Stimulated activated naive B cell treated with anti-CD40 and anti-IgM and Interleukin-4, amounts not matched to agents 10 μg/mL and 1 μg/mL and 100 μg/mL, for 72 hours (primary cell): Measurements from ENCODE around the gene RPS2.
"Not testable (repeated sequence)": the region's sequence is repeated elsewhere in the genome, so short reads cannot be mapped to it uniquely, and the experiment has no call there.

Experiments
- ATAC-seq, 2 donors: fragments of 150-1000 bp; cut with Tn5 transposase; replicated peaks; 2 replicates each; pipeline ENCODE4 v1.10.0; 2021; ENCODE audit warnings: moderate library complexity in 1 of 2
- DNase-seq: peaks from one replicate; pipeline ENCODE4 v3.0.0; 2021
- H3K27ac Mint-ChIP-seq: one replicate; pipeline ENCODE4 v1.8.0; 2022; ENCODE audit warnings: mild to moderate bottlenecking, mixed read lengths
- H3K27me3 Mint-ChIP-seq, 2 donors: one replicate each; pipeline ENCODE4 v1.8.0; 2022; ENCODE audit warnings: mixed read lengths in 2 of 2
- H3K36me3 Mint-ChIP-seq, 2 donors: one replicate each; pipeline ENCODE4 v1.8.0; 2022; ENCODE audit warnings: mixed read lengths in 2 of 2, mild to moderate bottlenecking in 1 of 2
- H3K4me1 Mint-ChIP-seq, 2 donors: one replicate each; pipeline ENCODE4 v1.8.0; 2022; ENCODE audit warnings: mixed read lengths in 2 of 2, mild to moderate bottlenecking in 1 of 2
- H3K4me3 Mint-ChIP-seq, 2 donors: one replicate each; pipeline ENCODE4 v1.8.0; 2022; ENCODE audit warnings: mild to moderate bottlenecking in 2 of 2, mixed read lengths in 2 of 2, moderate library complexity in 1 of 2
- H3K9me3 Mint-ChIP-seq, 2 donors: one replicate each; pipeline ENCODE4 v1.8.0; 2022; ENCODE audit warnings: mixed read lengths in 2 of 2, mild to moderate bottlenecking in 1 of 2

The RPS2 gene

DNA sequence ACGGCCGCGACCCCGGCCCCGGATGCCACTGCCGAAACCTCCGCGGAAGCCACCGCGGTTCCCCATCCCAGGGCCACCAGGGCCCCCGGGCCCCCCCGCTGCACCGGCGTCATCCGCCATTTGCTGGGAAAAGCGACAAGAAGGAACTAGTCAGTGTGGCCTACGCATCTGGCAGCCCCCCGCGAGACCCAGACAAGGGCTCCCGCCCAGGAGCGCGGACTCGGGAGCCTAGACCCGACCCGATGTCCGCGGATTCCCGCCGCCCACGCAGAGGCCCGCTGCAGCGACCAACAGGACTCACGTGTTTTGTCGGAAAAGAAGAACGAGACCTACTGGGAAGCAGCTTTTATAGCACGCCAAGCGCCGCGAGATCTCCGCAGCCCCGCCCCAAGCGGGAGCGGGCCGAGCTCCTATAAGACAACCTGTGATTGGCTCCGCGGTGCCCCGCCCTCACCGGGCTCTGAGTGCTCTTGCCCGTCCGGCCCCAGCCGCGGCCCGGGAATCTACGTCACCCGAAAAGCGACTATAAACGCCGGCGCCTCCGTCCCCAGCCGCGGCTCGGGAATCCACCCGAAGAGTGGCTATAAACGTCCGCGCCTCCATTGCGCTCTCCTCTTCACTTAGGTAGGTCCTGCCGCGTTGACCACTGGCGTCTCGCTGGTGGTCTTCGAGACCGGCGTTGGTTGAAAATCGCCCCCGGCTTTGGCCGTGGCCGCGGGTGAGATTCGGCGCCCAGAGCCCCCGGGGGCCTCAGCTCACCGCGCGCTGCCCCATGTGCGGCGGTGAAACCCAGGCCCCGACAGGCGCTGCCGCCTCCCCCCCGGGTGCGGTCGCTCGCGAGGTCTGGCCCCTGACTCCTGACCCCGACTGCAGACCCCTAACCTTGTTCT, at the start of gene RPS2:
RPS2 (minus strand) TSS at position 321 of the 890 bp plus-strand sequence; CDS start at position 120, 201 bp downstream.
- ATAC-seq, result peak; percentile 86 to 94
- peaks cover 38 to 62% of the 10 kb centered on the region in 2 donors for H3K4me1 Mint-ChIP-seq
- no peaks in the 10 kb centered on the region for H3K27me3 Mint-ChIP-seq

DNA sequence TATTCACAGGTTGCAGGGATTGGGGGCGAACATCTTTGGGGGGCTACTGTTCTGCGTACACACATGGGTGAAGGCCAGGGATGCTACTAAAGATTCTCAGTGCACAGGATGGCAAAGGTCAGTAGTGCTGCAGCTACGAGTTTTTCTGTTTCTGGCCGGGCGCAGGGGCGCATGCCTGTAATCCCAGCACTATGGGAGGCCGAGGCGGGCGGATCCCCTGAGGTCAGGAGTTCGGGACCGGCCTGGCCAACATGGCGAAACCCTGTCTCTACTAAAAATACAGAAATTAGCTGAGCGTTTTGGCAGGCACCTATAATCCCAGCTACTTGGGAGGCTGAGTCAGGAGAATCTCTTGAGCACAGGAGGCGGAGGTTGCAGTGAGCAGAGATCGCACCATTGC, 48.9 kb upstream of the RPS2 start:
- Mint-ChIP-seq H3K9me3 (no peaks in the 10 kb centered on the region), H3K27me3 (peaks cover 5 to 7% of the 10 kb centered on the region in 2 donors), H3K27ac (no peak overlapping the region), H3K4me1 (peaks cover 6 to 11% of the 10 kb centered on the region in 2 donors), H3K36me3 (peaks cover 3 to 8% of the 10 kb centered on the region in 2 donors), H3K4me3 (no peak overlapping the region)
- no peak for ATAC-seq
- no peak for DNase-seq

More for the DNA sequence above, at the start of gene RPS2:
- peak; percentile 98 for DNase-seq
- H3K27ac Mint-ChIP-seq, result peak within 1 kb of the TSS; percentile 99
- peak within 1 kb of the TSS; percentile 96 for H3K4me3 Mint-ChIP-seq
- peaks cover 40 to 62% of the 10 kb centered on the region in 2 donors for H3K36me3 Mint-ChIP-seq
- H3K9me3 Mint-ChIP-seq, result no peaks in the 10 kb centered on the region

DNA sequence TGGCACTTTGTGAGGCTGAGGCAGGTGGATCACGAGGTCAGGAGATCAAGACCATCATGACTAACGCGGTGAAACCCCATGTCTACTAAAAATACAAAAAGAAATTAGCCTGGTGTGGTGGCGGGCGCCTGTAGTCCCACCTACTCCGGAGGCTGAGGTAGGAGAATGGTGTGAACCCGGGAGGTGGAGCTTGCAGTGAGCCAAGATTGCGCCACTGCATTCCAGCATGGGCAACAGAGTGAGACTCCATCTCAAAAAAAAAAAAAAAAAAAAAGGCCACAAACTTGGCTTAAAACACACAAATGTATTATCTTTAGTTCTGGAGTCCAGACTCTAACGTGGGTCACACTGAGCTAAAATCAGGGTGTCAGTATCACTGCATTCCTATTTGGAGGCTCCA, 47.1 kb upstream of the RPS2 start:
- Mint-ChIP-seq H3K36me3 (peaks cover 8 to 24% of the 10 kb centered on the region in 2 donors), H3K4me1 (peaks cover 22 to 29% of the 10 kb centered on the region in 2 donors)
- not testable (repeated sequence) for H3K27ac Mint-ChIP-seq, H3K27me3 Mint-ChIP-seq, ATAC-seq, DNase-seq, H3K9me3 Mint-ChIP-seq, H3K4me3 Mint-ChIP-seq

DNA sequence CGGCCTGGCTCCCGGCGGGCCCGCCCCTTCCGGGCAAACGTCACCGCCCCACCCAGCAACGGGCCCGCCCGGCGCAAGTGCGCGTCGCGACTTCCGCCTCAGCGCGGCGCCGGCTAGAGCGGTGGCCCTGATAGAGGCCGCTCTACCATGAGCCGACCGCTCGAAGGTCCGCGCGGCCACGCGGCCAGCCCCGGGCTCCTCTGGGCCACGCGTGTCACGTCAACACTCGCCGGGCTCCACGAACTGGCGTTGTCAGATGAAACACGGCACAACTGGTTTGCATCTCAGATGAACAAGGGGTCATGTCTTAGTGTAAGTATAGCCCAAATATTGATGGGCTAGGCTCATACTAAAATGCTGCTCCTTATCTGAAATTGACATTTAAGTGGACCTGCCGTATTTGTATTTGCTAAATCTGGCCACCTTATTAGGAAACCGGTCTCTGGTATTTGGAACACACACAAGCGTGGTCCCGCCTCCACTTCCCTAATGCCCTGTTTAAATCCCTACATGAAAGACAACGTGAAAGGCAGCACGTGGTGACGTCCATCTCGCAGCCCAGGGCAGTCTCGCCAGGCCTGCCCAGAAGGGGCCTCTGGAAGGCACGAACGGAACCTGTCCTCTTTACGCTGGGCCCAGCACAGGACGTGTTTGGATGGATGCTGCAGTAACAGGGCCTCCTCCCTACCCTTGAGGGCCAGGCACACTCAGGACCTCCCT, 45.3 kb upstream of the RPS2 start, which contains the start of gene ZNF598:
ZNF598 (minus strand) TSS at position 31 of the 720 bp plus-strand sequence.
- peaks cover 21 to 40% of the 10 kb centered on the region in 2 donors for H3K36me3 Mint-ChIP-seq
- DNase-seq, result peak; percentile 69
- peaks cover 36 to 47% of the 10 kb centered on the region in 2 donors for H3K4me1 Mint-ChIP-seq
- H3K27me3 Mint-ChIP-seq, result no peaks in the 10 kb centered on the region
- peak within 1 kb of the TSS; percentile 96 for H3K27ac Mint-ChIP-seq
- no peaks in the 10 kb centered on the region for H3K9me3 Mint-ChIP-seq
- H3K4me3 Mint-ChIP-seq, result peak within 1 kb of the TSS; percentile 93
- peak; percentile 96 to 97 for ATAC-seq

DNA sequence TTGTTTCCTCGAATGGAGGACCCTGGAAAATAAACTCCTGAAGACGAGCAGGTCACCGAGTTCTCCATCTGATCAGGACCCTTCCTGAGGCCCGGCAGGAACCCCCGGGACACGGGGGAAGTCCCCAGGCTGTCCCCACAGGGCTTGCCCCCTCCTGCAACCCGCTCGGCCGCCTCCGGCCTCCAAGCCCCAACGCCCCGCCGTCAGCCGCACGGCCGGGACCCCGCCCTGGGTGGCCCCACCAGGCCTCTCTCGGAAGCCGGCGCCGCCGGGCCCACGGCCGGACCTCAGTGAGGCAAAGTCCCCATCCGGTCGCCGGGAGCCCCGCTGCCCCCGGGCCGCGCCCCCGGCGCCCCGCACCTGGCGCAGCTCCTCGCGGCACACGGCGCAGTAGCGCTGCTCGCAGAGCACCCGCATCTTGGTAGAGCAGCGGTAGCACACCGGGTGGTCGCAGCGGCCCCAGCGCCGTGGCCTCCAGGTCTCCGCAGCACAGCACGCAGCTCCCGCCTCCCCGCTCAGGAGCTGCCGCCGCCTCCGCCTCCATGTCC, 44.6 kb upstream of the RPS2 start:
- Mint-ChIP-seq H3K4me1 (peaks cover 38 to 54% of the 10 kb centered on the region in 2 donors), H3K27me3 (no peaks in the 10 kb centered on the region), H3K9me3 (no peaks in the 10 kb centered on the region), H3K4me3 (peak overlapping the region; percentile 93), H3K36me3 (peaks cover 23 to 41% of the 10 kb centered on the region in 2 donors), H3K27ac (peak overlapping the region; percentile 82)
- no peak for DNase-seq
- ATAC-seq, result peak; percentile 41 to 49

DNA sequence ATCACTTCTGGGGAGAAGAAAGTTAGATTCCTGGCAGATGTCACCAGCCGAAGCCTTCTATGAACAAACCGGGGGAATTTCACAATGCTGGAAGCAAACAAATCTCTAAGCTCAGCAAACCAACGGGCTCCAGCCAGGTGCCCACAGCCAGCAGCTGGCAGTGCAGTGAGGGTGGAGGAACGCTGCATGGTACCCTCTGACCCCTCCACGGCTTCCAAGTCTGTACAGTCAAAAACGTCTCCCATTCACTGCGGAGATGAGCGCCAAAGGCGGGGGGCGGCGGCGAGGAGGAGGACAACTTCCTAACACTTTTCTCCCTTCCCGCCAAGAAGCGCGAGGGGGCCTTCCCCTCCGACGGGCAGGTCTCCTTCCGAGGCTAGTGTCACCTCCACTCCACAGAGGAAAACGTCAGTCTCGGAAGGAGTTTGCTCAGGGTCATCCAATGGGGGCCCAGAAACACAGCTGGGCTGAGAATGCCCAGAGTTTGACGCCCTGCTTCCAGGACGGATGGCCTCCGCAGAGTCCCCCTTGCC, 44.1 kb upstream of the RPS2 start:
- Mint-ChIP-seq H3K27me3 (no peaks in the 10 kb centered on the region), H3K4me1 (peaks cover 38 to 58% of the 10 kb centered on the region in 2 donors), H3K9me3 (no peaks in the 10 kb centered on the region), H3K4me3 (peak overlapping the region; percentile 93), H3K36me3 (peaks cover 23 to 41% of the 10 kb centered on the region in 2 donors), H3K27ac (peak overlapping the region; percentile 82)
- peak in 1 of 2 donors; percentile 7 for ATAC-seq
- no peak for DNase-seq

DNA sequence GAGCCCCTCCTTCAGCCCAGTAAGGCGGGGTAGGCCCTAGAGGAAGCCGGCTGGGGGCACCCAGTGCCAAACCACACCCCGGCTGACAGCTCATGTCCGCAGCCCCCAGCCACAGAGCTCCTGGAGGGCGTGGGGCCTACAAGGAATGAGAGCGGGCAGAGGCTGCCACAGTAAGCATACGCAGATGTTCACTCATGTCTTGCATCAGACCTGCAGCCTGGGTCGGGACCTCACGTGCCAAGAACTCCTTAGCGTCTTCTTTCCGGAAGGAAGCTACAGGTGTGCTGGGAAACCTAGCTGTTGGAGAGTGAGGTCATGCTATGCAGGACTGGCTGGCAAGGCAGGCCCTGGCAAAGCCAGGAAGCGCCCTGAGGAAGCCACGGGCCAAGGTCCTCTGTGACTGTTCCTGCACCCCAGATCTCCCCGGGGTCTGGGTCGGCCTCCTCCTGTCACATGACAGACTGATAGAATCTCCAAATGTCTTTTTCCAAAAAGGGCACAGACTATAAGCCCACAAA, 43.4 kb upstream of the RPS2 start:
- H3K36me3 Mint-ChIP-seq, result peaks cover 23 to 41% of the 10 kb centered on the region in 2 donors
- no peak for ATAC-seq
- H3K4me1 Mint-ChIP-seq, result peaks cover 38 to 58% of the 10 kb centered on the region in 2 donors
- no peak for DNase-seq
- no peaks in the 10 kb centered on the region for H3K9me3 Mint-ChIP-seq
- H3K4me3 Mint-ChIP-seq, result peak overlapping the region; percentile 93
- no peaks in the 10 kb centered on the region for H3K27me3 Mint-ChIP-seq
- H3K27ac Mint-ChIP-seq, result peak overlapping the region; percentile 62

DNA sequence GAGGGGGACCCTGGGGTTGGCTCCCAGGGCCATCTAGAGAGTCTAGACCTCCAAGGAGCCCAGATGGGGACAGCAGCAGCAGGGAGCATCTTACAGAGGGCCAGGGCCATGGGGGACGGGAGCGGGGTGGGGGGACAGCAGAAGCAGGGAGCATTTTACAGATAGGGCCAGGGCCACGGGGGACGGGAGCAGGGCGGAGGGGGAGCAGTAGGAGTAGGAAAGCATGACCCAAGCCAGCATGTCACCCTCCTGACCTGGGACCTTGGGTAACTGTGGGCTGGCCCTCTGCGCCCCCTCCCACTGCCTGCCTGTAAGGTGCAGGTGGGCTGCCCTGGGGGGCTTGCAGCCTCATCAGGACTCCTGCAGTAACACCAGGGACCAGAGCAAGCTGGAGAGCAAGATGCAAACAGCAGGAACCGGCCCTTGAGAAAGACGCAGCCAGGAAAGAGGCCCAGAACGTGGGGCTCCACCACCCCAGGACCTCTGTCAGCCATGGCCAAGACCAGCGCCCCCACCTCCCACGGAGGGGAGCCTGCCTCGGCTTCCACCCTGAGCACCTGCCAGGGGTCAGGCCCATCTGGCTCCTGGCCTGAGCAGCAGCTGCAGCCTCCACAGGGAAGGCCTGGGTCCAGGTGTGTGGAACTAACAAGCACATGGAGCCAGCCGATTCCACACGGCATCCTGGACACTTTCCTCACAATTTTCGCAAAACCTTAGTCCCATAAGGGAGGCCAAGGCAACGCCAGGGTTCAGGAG, 42.6 kb upstream of the RPS2 start:
- Mint-ChIP-seq H3K36me3 (peaks cover 26 to 45% of the 10 kb centered on the region in 2 donors), H3K4me1 (peaks cover 38 to 58% of the 10 kb centered on the region in 2 donors), H3K4me3 (peak overlapping the region; percentile 93), H3K27me3 (no peaks in the 10 kb centered on the region), H3K9me3 (no peaks in the 10 kb centered on the region), H3K27ac (peak overlapping the region; percentile 51)
- DNase-seq (no peak), ATAC-seq (no peak)

DNA sequence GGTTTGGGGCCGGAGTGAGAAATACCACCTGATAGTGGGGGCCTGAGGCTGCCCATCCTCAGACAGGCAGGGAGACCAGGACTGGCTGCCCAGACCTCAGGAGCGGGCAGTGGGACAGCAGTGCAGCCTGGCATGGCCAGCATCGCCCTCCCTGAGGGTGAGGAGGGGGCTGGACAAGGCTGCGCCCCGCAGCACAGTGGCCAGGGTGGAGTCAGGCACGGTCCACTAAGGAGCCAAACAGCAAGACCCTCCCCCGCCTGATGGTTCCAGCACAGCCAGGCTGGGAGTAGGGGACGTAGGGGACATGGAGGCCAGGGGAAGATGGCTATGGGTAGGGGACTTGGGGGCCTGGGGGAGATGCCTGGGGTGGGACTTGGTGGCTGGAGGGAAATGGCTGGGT, 41.7 kb upstream of the RPS2 start:
- no peaks in the 10 kb centered on the region for H3K27me3 Mint-ChIP-seq
- peaks cover 28 to 46% of the 10 kb centered on the region in 2 donors for H3K36me3 Mint-ChIP-seq
- H3K27ac Mint-ChIP-seq, result peak overlapping the region; percentile 25
- no peaks in the 10 kb centered on the region for H3K9me3 Mint-ChIP-seq
- H3K4me1 Mint-ChIP-seq, result peaks cover 38 to 58% of the 10 kb centered on the region in 2 donors
- no peak for ATAC-seq
- DNase-seq, result no peak
- peak overlapping the region; percentile 48 to 74 for H3K4me3 Mint-ChIP-seq

DNA sequence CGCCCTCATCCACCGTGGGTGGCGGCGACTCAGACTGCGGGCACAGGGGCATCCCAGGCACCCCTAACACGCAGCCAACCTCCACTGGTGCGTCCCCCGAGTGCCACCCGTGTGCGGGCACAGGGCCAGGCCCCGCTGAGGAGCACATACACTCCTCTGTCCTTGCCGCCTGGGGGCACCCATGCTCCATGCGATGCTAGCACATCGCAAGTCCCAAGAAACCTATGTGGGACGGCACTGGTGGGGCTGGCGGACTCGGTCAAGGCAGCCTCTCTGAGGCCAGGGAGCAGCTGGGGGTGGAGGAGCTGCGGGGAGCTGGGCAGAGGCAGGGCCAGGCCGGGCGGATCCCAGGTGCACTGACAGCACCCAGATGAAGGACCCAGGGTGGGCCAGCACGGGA, 41.0 kb upstream of the RPS2 start:
- Mint-ChIP-seq H3K9me3 (no peaks in the 10 kb centered on the region), H3K36me3 (peaks cover 33 to 50% of the 10 kb centered on the region in 2 donors), H3K4me1 (peaks cover 38 to 58% of the 10 kb centered on the region in 2 donors), H3K27ac (peak overlapping the region; percentile 25), H3K4me3 (peak overlapping the region; percentile 53 to 74), H3K27me3 (no peaks in the 10 kb centered on the region)
- DNase-seq, result no peak
- no peak for ATAC-seq

DNA sequence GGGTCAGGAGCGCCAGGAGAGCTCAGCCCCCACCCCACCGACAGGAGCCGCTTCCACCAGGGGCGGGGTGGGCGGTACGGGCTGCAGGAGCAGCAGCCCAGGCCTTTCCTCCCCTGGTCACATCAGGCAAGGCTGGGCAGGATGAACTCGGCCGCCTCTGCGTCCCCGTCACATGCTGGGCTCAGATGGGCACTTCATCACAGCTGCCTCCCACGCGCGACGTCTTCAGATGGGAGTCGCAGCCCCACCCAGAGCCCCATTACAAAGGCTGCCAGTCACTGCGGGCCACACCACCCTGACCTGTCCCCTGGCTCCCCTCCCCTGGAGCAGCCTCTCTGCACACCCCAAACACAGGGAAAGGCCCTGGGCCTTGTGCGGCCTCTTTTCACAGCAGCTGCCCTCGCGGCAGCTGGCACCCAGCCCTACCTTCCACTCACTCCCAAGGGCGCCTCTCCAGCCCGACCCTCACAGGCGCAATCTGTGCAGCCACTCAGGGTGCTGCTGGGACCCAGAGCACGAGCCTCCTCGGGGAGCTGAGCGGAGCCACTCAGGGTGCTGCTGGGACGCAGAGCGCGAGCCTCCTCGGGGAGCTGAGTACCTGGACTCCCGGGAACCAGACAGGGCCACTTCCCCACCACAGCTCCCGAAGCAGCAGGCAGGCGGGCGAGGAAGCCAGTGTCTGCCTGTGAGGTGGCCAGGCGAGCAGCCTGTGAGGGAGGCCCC, 40.3 kb upstream of the RPS2 start:
- Mint-ChIP-seq H3K36me3 (peaks cover 37 to 50% of the 10 kb centered on the region in 2 donors), H3K4me1 (peaks cover 35 to 52% of the 10 kb centered on the region in 2 donors), H3K27me3 (no peaks in the 10 kb centered on the region), H3K9me3 (no peaks in the 10 kb centered on the region), H3K27ac (peak overlapping the region; percentile 71), H3K4me3 (peak overlapping the region in 1 of 2 donors; percentile 65)
- DNase-seq, result no peak
- ATAC-seq, result no peak

DNA sequence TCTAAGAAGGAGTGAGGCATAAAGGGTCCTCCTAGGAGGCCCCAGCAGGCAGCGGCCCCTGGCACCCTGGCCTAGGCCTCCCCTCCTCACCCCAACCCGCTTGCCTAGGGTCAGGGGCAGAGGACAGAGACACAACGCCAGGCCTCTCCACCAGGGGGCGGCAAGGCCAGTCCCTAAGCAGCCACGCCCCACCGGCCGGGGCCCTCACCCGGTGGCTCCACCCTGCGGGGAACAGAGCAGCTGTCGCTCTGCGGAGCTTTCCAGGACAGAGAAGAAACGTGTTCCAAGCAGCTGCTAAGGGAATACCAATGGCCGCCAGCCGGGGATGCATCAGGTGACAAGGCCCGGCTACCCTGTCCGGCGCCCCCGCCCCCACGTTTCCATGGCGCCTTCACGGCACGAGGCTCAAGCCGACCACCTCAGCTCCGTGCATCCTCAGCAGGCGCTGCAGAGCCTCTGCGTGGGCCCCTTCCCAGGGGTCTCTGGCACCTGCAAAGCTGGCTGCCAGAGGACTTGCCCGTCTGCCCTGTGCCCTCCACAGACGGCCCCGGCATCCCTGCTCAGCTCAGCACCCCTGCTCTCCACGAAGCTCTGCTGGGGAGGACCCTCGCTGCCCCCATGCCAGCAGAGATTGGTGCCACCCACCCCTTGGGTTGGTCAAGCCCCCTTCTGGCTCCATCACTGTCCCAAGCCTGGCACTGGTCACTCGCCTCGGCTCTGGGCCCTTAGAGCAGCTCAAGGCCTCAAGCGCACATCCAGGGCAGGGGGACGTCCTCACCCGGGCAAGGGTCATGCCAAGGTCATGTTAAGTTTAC, 39.4 kb upstream of the RPS2 start:
- ATAC-seq, result peak; percentile 95 to 97
- Mint-ChIP-seq H3K4me3 (peak overlapping the region; percentile 21 to 49), H3K4me1 (peaks cover 35 to 52% of the 10 kb centered on the region in 2 donors), H3K36me3 (peaks cover 39 to 54% of the 10 kb centered on the region in 2 donors), H3K9me3 (no peaks in the 10 kb centered on the region), H3K27me3 (no peaks in the 10 kb centered on the region), H3K27ac (peak overlapping the region; percentile 65)
- peak; percentile 80 for DNase-seq
